ENCODE measurements around the gene CDH4. TPM values are rescaled to one million over a fixed set of nuclear protein-coding genes. Genes with fewer than 3 reads are reported as not detected.

The CDH4 gene
- total and polyA plus RNA-seq, 2 of the 13 experiments (the other 11 are each of a cell fraction or from before 2014, with no cell fraction given), result not detected

GRCh38 chr20:61436667-61437279 is 184.7 kb downstream of the CDH4 start:
- POLR2A ChIA-PET, result no interaction called here
- in situ Hi-C loops (cut with HindIII; ENCODE audit: extremely low pct_ligation_motif_present, low pct_unique_long_range_greater_than_20kb) (no loop called here), intact Hi-C loops (cut with micrococcal nuclease; ENCODE audit: unreplicated experiment) (no loop called here)
- Histone ChIP-seq H3K9me3 (ENCODE audit: low read length) (no peaks in the 10 kb centered on the region), H3K4me2 (ENCODE audit: low read depth, low read length) (no peak overlapping the region), H3K27ac (ENCODE audit: extremely low read length, insufficient read depth, low read length) (no peak overlapping the region), H2AFZ (ENCODE audit: low read length) (no peak overlapping the region), H3K4me1 (ENCODE audit: insufficient read depth, low read length) (no peaks in the 10 kb centered on the region), H4K20me1 (ENCODE audit: insufficient read depth, low read length) (no peaks in the 10 kb centered on the region), H3K36me3 (replicated peaks in 1 of 2; ENCODE audit: control insufficient read depth in 1 of 2, insufficient read depth in 2 of 2, low read length in 2 of 2) (no peaks in the 10 kb centered on the region), H3K79me2 (ENCODE audit: insufficient read depth, low read length) (no peaks in the 10 kb centered on the region), H3K27me3 (ENCODE audit: control insufficient read depth in 1 of 2, insufficient read depth in 2 of 2, low read length in 2 of 2) (peaks cover 1 to 64% of the 10 kb centered on the region in 2 experiments; a peak in 4 of 5 replicates), H3K9ac (ENCODE audit: insufficient read depth, low read depth, low read length) (no peak overlapping the region), H3K4me3 (replicated peaks in 1 of 3; ENCODE audit: insufficient read depth in 1 of 3, low read depth in 2 of 3, low read length in 3 of 3) (no peak overlapping the region)
- ATAC-seq (no peak), DNase-seq (ENCODE audit: low spot score) (no peak), FAIRE-seq (no peak)
- no peak for TF ChIP-seq SRSF4 (IDR thresholded peaks at IDR 0.05; ENCODE audit: low read depth, low read length, poor library complexity, severe bottlenecking)
- CTCF ChIA-PET (ENCODE audit: low intra/inter-chr PET ratio, low total read pairs), result no interaction called here
- WGBS (ENCODE audit: low lambda C conversion rate), result 28% methylated on average over 8 of the region's 8 CpGs
- no TSS peak for BruUV-seq (replicated peaks)

GRCh38 chr20:61437280-61438206 is 185.5 kb downstream of the CDH4 start:
- ATAC-seq, result no peak
- TF ChIP-seq ZSCAN20 (CRISPR knock-in tag; IDR thresholded peaks at IDR 0.05; ENCODE audit: borderline replicate concordance) (no peak), ATAD3A (CRISPR knock-in tag; IDR thresholded peaks at IDR 0.05) (no peak), RARA (CRISPR knock-in tag; IDR thresholded peaks at IDR 0.05) (no peak), HNF4A (CRISPR knock-in tag; IDR thresholded peaks at IDR 0.05) (no peak), ZNF652 (CRISPR knock-in tag; IDR thresholded peaks at IDR 0.05; ENCODE audit: borderline replicate concordance, low read depth) (no peak), TSC22D2 (CRISPR knock-in tag; IDR thresholded peaks at IDR 0.05; ENCODE audit: borderline replicate concordance) (no peak)
- TF ChIP-seq, protein P1, sequence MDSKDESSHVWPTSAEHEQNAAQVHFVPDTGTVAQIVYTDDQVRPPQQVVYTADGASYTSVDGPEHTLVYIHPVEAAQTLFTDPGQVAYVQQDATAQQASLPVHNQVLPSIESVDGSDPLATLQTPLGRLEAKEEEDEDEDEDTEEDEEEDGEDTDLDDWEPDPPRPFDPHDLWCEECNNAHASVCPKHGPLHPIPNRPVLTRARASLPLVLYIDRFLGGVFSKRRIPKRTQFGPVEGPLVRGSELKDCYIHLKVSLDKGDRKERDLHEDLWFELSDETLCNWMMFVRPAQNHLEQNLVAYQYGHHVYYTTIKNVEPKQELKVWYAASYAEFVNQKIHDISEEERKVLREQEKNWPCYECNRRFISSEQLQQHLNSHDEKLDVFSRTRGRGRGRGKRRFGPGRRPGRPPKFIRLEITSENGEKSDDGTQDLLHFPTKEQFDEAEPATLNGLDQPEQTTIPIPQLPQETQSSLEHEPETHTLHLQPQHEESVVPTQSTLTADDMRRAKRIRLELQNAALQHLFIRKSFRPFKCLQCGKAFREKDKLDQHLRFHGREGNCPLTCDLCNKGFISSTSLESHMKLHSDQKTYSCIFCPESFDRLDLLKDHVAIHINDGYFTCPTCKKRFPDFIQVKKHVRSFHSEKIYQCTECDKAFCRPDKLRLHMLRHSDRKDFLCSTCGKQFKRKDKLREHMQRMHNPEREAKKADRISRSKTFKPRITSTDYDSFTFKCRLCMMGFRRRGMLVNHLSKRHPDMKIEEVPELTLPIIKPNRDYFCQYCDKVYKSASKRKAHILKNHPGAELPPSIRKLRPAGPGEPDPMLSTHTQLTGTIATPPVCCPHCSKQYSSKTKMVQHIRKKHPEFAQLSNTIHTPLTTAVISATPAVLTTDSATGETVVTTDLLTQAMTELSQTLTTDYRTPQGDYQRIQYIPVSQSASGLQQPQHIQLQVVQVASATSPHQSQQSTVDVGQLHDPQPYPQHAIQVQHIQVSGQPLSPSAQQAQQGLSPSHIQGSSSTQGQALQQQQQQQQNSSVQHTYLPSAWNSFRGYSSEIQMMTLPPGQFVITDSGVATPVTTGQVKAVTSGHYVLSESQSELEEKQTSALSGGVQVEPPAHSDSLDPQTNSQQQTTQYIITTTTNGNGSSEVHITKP (CRISPR knock-in tag; IDR thresholded peaks at IDR 0.05; ENCODE audit: low read depth), result no peak
- TF ChIP-seq, protein P2, sequence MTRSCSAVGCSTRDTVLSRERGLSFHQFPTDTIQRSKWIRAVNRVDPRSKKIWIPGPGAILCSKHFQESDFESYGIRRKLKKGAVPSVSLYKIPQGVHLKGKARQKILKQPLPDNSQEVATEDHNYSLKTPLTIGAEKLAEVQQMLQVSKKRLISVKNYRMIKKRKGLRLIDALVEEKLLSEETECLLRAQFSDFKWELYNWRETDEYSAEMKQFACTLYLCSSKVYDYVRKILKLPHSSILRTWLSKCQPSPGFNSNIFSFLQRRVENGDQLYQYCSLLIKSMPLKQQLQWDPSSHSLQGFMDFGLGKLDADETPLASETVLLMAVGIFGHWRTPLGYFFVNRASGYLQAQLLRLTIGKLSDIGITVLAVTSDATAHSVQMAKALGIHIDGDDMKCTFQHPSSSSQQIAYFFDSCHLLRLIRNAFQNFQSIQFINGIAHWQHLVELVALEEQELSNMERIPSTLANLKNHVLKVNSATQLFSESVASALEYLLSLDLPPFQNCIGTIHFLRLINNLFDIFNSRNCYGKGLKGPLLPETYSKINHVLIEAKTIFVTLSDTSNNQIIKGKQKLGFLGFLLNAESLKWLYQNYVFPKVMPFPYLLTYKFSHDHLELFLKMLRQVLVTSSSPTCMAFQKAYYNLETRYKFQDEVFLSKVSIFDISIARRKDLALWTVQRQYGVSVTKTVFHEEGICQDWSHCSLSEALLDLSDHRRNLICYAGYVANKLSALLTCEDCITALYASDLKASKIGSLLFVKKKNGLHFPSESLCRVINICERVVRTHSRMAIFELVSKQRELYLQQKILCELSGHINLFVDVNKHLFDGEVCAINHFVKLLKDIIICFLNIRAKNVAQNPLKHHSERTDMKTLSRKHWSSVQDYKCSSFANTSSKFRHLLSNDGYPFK (CRISPR knock-in tag; IDR thresholded peaks at IDR 0.05; ENCODE audit: borderline replicate concordance), result no peak

More at GRCh38 chr20:61437280-61438206, 185.5 kb downstream of the CDH4 start:
- intact Hi-C loops (cut with micrococcal nuclease; ENCODE audit: unreplicated experiment), result no loop called here
- 29% methylated on average over 28 of the region's 28 CpGs for WGBS (ENCODE audit: low lambda C conversion rate)
- no TSS peak for BruUV-seq (replicated peaks)
- no peaks in the 10 kb centered on the region for H3K79me2 ChIP-seq (ENCODE audit: insufficient read depth, low read length)
- FAIRE-seq (no peak), DNase-seq (ENCODE audit: low spot score) (no peak)
- H3K27me3 ChIP-seq (ENCODE audit: control insufficient read depth in 1 of 2, insufficient read depth in 2 of 2, low read length in 2 of 2), result peaks cover 0 to 71% of the 10 kb centered on the region in 2 experiments; a peak in 3 of 5 replicates
- no peak overlapping the region for H3K27ac ChIP-seq (ENCODE audit: extremely low read length, insufficient read depth, low read length)
- no peak overlapping the region for H3K9ac ChIP-seq (ENCODE audit: insufficient read depth, low read depth, low read length)
- H3K4me3 ChIP-seq (replicated peaks in 1 of 3; ENCODE audit: insufficient read depth in 1 of 3, low read depth in 2 of 3, low read length in 3 of 3), result no peak overlapping the region
- CTCF ChIA-PET (ENCODE audit: low intra/inter-chr PET ratio, low total read pairs), result no interaction called here
- POLR2A ChIA-PET, result no interaction called here
- no peaks in the 10 kb centered on the region for H3K4me1 ChIP-seq (ENCODE audit: insufficient read depth, low read length)
- H3K4me2 ChIP-seq (ENCODE audit: low read depth, low read length), result no peak overlapping the region
- H3K36me3 ChIP-seq (replicated peaks in 1 of 2; ENCODE audit: control insufficient read depth in 1 of 2, insufficient read depth in 2 of 2, low read length in 2 of 2), result no peaks in the 10 kb centered on the region
- in situ Hi-C loops (cut with HindIII; ENCODE audit: extremely low pct_ligation_motif_present, low pct_unique_long_range_greater_than_20kb), result no loop called here
- H3K9me3 ChIP-seq (ENCODE audit: low read length), result no peaks in the 10 kb centered on the region
- H2AFZ ChIP-seq (ENCODE audit: low read length), result no peak overlapping the region
- no peaks in the 10 kb centered on the region for H4K20me1 ChIP-seq (ENCODE audit: insufficient read depth, low read length)

Data from HepG2 (cell line).